Measurements from ENCODE around the gene ASH1L. TPM values are rescaled to one million over a fixed set of nuclear protein-coding genes. Genes with fewer than 3 reads are reported as not detected.
A peak's percentile ranks its signal among the peaks of the same experiment; 100 is the strongest.

The ASH1L gene
- total and polyA plus RNA-seq, 2 donors (not counting 3 experiments of a cell fraction or from before 2014, with no cell fraction given): 11.6 to 29.2 TPM

DNA sequence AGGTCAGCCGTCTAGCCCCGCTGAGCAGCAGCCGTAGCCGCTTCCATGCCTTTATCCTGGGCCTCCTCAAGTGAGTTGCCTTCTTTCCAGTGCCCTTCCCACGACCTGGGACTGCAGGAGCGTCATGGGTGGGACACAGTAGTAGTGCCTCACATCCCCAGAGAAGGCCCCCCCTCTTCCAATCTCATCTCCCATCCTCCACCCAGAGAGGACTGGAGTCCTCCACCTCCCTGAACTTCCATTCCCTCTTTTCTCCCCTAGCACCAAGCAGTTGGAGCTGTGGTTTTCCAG, 237.1 kb downstream of the ASH1L start:
- no peak for FAIRE-seq
- ChIA-PET CTCF (interaction anchor here (1.7 to 7.2 kb wide), 2 partner anchors 9 to 75 kb away, joined by 6 to 115 read pairs; no protein-coding TSS in a partner anchor), POLR2A (no interaction called here)
- Histone ChIP-seq H3K4me1 (ENCODE audit: control insufficient read depth, extremely low read depth, insufficient read depth, low read length) (peaks cover 30% of the 10 kb centered on the region), H3K79me2 (ENCODE audit: control insufficient read depth, insufficient read depth, low read length) (no peaks in the 10 kb centered on the region), H3K9me1 (replicated peaks; ENCODE audit: control insufficient read depth, extremely low read depth, insufficient read depth, low read length) (no peaks in the 10 kb centered on the region), H3K36me3 (ENCODE audit: control insufficient read depth in 2 of 2, extremely low read depth in 1 of 2, insufficient read depth in 2 of 2, low read length in 2 of 2) (peaks cover 2 to 15% of the 10 kb centered on the region in 2 experiments), H4K20me1 (replicated peaks; ENCODE audit: control insufficient read depth, extremely low read depth, insufficient read depth, low read length) (no peaks in the 10 kb centered on the region), H3K9ac (replicated peaks; ENCODE audit: extremely low read depth, insufficient read depth, low read length) (no peak overlapping the region), H3K4me2 (ENCODE audit: insufficient read depth, low read length) (peak overlapping the region; percentile 88), H3K9me3 (replicated peaks; ENCODE audit: control insufficient read depth, insufficient read depth, low read length) (no peaks in the 10 kb centered on the region), H3K27ac (ENCODE audit: insufficient read depth, low read depth, low read length) (no peak overlapping the region), H3K4me3 (replicated peaks in 1 of 3; ENCODE audit: insufficient read depth in 1 of 3, low read depth in 1 of 3, low read length in 3 of 3) (peak overlapping the region in 1 of 3 experiments; percentile 76), H3K27me3 (ENCODE audit: control insufficient read depth in 2 of 2, insufficient read depth in 2 of 2, low read length in 2 of 2) (no peaks in the 10 kb centered on the region), H2AFZ (ENCODE audit: low read depth, low read length) (no peak overlapping the region)
- no TSS peak for BruUV-seq (replicated peaks)
- TF ChIP-seq, protein P1, sequence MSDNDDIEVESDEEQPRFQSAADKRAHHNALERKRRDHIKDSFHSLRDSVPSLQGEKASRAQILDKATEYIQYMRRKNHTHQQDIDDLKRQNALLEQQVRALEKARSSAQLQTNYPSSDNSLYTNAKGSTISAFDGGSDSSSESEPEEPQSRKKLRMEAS (IDR thresholded peaks at IDR 0.05; ENCODE audit: insufficient read depth, insufficient read length): no peak
- TF ChIP-seq MYC (IDR thresholded peaks at IDR 0.05; ENCODE audit: low read depth, low read length) (no peak), POLR2A (IDR thresholded peaks at IDR 0.05; ENCODE audit: low read depth, low read length) (no peak), POLR2AphosphoS5 (IDR thresholded peaks at IDR 0.05; ENCODE audit: insufficient read depth, low read depth, low read length) (no peak), EZH2 (IDR thresholded peaks at IDR 0.05; ENCODE audit: borderline replicate concordance, low read depth, low read length, severe bottlenecking) (no peak), GATA2 (IDR thresholded peaks at IDR 0.05; ENCODE audit: insufficient read depth, insufficient read length, low read depth, low read length) (no peak), JUN (IDR thresholded peaks at IDR 0.05; ENCODE audit: borderline replicate concordance, insufficient read depth, insufficient read length, low read depth) (no peak), FOS (IDR thresholded peaks at IDR 0.05; ENCODE audit: borderline replicate concordance, insufficient read depth, low read length) (no peak)
- TF ChIP-seq, protein P2, sequence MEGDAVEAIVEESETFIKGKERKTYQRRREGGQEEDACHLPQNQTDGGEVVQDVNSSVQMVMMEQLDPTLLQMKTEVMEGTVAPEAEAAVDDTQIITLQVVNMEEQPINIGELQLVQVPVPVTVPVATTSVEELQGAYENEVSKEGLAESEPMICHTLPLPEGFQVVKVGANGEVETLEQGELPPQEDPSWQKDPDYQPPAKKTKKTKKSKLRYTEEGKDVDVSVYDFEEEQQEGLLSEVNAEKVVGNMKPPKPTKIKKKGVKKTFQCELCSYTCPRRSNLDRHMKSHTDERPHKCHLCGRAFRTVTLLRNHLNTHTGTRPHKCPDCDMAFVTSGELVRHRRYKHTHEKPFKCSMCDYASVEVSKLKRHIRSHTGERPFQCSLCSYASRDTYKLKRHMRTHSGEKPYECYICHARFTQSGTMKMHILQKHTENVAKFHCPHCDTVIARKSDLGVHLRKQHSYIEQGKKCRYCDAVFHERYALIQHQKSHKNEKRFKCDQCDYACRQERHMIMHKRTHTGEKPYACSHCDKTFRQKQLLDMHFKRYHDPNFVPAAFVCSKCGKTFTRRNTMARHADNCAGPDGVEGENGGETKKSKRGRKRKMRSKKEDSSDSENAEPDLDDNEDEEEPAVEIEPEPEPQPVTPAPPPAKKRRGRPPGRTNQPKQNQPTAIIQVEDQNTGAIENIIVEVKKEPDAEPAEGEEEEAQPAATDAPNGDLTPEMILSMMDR (IDR thresholded peaks at IDR 0.05; ENCODE audit: extremely low read depth in 1 of 2, insufficient read depth in 1 of 2, low read depth in 1 of 2, low read length in 2 of 2): no peak
- intact Hi-C loops (cut with micrococcal nuclease) (loop anchor here (2.0 kb wide), 2 partner anchors 237 to 267 kb away; partner anchors contain the start of gene ASH1L), dilution Hi-C loops (cut with MboI; ENCODE audit: extremely low pct_ligation_motif_present, low sequenced_read_pairs) (no loop called here)
- no peak for DNase-seq (ENCODE audit: low read depth, low spot score)

Data from endothelial cell of umbilical vein (primary cell).